HG03045 (cell line): ENCODE results near the gene LRRC2.
"Not testable (repeated sequence)": the region's sequence is repeated elsewhere in the genome, so short reads cannot be mapped to it uniquely, and the experiment has no call there.

ENCODE experiments used
- ATAC-seq: cut with Tn5 transposase; IDR thresholded peaks from one replicate; pipeline ENCODE4 v1.9.1; 2021; ENCODE audit warnings: mild to moderate bottlenecking, moderate library complexity; ENCODE audit not compliant: unreplicated experiment

The LRRC2 gene

DNA sequence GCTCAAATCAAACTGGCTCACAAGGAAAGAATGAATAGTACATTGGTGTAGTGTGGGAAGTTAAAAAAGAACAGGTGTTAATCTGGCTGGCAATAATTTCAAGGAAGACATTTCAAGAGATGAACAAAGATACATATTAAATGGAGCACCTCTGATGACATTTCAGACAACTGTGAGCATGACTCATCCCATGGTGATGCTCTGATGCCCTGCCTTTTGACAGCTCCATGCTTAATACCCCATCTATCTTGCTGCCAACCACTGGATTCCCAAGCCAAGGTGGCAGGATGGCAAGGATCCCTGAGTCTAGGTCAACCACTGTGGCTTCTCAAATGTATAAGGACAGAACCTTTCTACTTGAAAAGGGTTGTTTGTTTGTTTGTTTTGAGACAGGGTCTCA lies 29.3 kb downstream of the LRRC2 start:
- ATAC-seq = no peak

DNA sequence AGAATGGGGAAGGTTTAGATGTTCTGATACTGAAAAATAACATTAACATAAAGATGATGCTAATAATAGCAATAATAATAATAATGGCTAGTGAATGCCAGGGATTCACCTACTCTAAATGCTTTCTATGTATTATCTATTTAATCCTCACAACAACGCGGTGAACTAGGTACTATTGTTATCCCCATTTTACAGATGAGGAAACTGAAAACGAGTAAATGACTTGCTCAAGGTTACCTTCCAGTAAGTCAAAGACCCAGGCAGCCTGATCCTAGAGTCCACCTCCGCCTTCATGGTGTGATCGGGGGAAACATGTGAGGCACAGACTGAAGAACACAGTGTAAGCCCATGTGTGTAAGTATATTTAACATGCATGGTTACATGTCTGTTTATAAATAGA lies 30.4 kb downstream of the LRRC2 start:
- no peak for ATAC-seq

- ATAC-seq = no peak
Observed at GRCh38 chr3:46533091-46533490, 33.0 kb downstream of the LRRC2 start.

DNA sequence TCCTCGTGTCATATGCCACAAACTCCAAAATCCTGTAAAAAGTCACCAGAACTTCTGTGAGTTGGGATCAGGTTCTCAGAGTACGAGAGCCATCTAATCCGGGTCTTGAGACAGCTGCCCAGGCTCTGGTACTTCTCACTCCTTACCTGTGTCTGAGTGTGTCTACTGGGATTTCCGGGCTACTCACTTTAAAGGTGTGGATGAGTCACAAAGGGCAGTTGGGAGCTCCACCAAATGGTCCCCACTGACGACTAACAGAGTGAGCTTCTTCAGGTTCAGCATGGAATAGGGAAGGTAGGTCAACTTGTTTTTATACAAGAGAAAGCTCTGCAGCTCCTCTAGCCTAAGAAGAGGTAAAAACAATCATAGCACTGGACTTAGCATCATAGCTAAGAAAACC lies 38.9 kb downstream of the LRRC2 start:
- no peak for ATAC-seq

- ATAC-seq = no peak
Observed at GRCh38 chr3:46524832-46525231, 41.3 kb downstream of the LRRC2 start.

DNA sequence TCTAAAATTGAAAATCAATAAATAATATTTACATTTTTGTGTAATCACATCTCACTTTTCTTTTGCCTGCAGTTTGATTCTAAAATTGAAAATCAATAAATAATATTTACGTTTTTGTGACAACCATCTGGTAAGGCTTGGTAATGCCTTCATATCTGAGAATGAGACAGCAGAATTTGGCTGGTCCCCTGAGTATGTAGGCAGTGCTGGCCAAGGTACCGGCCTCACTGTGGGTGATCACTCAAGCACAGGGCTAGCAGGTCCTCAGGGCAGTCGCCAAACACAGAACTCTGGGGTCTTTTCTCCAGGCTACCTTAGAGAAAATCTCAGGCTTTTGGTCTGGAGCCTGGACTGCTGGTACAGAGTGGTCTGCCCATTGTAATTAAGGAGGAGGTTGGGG lies 42.1 kb downstream of the LRRC2 start:
- no peak for ATAC-seq

GRCh38 chr3:46523556-46523955 lies 42.5 kb downstream of the LRRC2 start:
- ATAC-seq = no peak

- ATAC-seq = not testable (repeated sequence)
Observed at GRCh38 chr3:46522201-46522600, 43.9 kb downstream of the LRRC2 start.

DNA sequence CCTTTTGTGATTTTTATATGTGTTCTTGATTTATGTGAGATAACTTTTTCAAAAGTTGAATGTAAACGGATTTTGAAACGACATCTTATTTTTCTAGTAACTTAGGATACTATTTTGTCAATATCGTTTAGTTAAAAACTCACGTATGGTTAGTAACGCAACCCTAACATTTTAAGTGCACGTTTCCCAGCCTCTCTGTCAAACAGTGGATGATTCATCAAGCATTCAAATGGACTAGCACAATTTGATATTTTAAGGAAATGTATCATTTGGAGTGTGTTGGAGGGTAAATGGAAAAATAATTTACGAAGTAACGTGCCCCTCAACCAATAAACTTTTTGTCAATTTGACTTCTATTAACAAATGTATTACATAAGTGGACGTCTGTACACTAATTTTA lies 45.0 kb downstream of the LRRC2 start:
- no peak for ATAC-seq

GRCh38 chr3:46520531-46520930 lies 45.6 kb downstream of the LRRC2 start:
- ATAC-seq = no peak

DNA sequence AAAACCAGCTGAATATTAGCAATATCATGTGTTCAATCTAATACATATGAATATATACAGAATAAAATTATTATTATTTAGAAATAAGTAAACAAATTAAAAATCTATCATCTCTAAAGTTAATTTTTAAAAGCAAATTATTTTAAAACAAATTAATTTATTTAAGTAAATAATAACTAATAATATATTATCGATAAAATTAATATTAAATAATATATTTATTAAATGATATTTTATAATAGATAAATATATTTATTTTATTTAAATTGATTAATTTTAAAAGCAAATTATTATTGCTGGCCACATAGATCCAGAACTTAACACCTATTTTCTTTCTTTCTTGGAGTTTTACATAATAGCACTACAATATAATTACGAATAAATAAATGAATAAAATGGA lies 46.1 kb downstream of the LRRC2 start:
- no peak for ATAC-seq

- no peak for ATAC-seq
Observed at GRCh38 chr3:46517784-46518181, 48.3 kb downstream of the LRRC2 start.

DNA sequence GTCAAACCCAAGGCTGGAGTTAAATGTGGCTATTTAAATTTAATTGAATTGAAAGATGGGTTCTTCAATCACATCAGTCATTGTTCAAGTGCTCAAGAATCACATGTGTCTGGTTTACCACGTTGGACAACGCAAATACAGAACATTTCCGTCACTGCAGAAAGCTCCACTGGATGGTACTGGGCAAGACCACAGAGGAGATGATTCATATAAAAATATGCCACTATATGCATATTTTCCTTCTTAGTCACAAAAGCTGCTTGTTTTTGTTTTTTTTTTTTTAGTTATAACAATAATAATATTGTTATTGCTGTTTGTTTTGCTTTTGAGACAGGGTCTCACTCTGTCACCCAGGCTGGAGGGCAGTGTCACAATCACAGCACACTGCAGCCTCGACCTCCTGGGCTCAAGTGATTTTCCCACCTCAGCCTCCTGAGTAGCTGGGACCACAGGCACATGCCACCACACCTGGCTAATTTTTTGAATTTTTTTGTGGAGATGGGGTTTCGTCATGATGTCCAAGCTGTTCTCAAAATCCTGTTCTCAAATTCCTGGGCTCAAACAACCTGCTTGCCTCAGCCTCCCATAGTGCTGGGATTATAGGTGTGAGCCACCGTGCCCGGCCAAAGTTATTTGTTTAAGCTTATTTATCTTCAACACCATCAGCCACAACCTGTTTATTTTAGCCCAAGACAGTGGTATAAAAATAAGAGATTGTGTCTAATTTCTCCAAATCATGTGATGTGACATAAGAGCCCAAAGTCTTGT lies 48.9 kb downstream of the LRRC2 start:
- ATAC-seq = no peak

DNA sequence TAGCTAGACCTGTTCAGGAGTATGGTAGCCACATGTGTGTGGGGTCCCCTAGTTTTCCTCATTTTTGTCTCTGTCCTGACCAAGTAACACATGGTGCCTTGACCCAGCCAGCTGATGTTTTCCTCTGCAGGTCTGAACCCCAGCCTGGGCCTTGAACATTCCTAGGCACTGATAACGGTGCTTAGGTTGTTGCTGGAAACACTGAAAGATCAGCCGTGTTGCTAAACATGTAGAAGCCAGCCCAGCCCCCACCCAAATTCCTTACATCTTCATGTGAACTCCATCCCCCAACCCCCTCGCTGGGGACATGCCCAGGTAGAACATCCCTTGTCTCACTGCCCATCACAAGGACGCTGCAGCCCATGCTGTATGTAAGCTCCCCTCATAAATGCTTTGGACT lies 49.6 kb downstream of the LRRC2 start:
- no peak for ATAC-seq

DNA sequence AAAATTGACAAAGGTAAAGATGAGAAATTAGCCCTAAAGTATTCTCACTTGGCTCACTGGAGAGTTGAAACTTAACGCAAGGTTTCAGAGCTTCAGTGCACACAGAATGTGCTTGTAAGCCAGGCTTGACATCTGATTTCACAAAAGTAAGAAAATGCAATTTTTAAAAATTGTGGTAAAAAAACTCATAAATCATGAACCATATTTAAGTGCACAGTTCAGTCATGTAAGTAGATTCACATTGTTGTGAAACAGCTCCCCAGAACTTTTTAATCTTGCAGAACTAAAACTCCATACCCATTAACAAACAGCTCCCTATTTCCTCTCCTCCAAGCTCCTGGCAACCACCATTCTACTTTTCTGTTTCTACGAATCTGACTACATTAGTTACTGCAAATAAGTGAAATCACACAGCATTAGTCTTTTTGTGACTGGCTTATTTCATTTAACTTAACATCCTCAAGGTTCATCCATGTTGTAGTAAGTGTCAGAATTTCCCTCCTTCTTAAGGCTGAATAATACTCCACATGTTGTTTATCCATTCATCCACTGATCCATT lies 53.8 kb downstream of the LRRC2 start:
- ATAC-seq = no peak

DNA sequence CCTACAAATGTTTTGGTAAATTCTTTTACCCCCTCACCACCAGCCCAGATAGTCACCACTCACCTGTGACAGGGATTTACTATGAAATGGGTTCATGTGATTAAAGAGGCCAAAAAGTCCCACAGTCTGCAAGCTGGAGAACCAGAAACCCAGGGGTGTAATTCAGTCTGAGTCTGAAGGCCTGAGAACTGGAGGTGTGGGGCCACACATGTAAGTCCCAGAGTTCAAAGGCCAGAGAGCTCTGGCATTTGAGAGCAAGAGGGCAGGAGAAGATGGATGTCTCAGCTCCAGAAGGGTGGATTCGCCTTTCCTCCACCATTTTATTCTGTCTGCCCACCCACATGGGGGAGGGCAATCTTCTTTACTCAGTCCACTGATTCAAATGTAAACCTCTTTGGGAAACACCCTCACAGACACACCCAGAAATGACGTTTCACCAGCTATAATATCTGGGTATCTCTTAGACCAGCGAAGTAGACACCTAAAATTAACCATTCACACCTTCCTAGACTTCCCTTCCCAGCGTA lies 56.4 kb downstream of the LRRC2 start:
- no peak for ATAC-seq

DNA sequence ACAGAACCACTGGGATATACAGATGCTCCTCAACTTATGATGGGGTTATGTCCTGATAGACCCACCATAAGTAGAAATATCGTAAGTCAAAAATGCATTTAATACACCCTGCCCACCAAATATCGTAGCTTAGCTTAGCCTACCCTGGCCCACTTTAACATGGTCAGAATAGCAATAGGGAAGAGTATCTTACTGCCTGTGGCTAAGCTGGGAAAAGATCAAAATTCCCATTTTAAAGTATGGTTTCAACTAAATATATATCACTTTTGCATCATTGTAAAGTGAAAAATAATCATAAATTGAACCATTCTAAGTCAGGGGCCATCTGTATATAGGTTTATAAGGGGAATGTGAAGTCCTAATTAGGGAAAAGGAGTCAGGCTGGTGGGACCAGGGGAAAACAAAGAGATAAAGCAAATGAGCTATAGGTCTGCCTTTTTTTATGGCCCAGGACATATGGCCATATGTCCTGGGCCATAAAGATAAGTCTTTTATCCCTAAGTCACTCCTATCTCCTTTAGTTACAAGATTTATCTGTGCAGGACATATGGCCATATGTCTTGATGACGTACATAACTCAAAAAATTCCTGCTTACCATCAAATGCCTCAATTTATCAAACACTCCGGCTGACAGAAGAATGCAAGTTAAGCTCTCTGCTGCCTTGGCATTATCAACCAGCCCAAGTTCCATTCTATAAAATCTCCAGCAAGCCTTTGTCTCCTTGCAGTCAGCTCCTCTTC lies 57.1 kb downstream of the LRRC2 start:
- no peak for ATAC-seq

DNA sequence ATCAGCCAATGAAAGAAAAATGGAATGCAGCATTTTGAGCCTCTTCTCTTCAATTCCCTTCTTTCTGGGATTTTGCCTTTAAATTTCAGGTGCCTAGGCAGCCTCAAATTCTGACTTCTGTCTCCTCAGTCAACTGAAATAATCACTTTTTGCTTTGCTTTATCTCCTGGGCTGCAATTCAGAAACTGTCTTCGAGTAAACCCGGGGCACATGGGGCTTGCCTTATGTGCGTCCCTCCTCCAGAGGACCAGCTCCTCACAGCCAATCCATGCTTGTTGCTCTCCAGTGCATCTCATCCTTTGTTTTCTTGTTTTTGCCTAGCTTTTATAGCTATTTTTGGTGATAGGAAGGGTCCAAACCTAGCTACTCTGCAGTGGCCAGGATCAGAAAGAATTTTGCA lies 59.6 kb downstream of the LRRC2 start:
- ATAC-seq = no peak

- no peak for ATAC-seq
Observed at GRCh38 chr3:46505953-46506352, 60.1 kb downstream of the LRRC2 start.

- ATAC-seq = no peak
Observed at GRCh38 chr3:46504789-46505188, 61.3 kb downstream of the LRRC2 start.

GRCh38 chr3:46503200-46503874 lies 62.8 kb downstream of the LRRC2 start:
- ATAC-seq = no peak
